T follicular helper cell (primary cell): ENCODE measurements around the gene NNMT.

ENCODE experiments used
- DNase-seq: peaks from one replicate; pipeline ENCODE4 v3.0.0-alpha.2; 2020; ENCODE audit warnings: low read depth

The NNMT gene

GRCh38 chr11:114263513-114264170 lies 32.6 kb upstream of the NNMT start:
- no peak for DNase-seq

- DNase-seq = no peak
Measured at GRCh38 chr11:114264381-114264780, 31.8 kb upstream of the NNMT start.

- no peak for DNase-seq
Measured at GRCh38 chr11:114265122-114265878, 30.9 kb upstream of the NNMT start.

- no peak for DNase-seq
Measured at GRCh38 chr11:114269498-114269897, 26.7 kb upstream of the NNMT start.

GRCh38 chr11:114270531-114271270 lies 25.5 kb upstream of the NNMT start:
- no peak for DNase-seq

- DNase-seq = no peak
Measured at GRCh38 chr11:114271316-114271715, 24.9 kb upstream of the NNMT start.

- no peak for DNase-seq
Measured at GRCh38 chr11:114272311-114272710, 23.9 kb upstream of the NNMT start.

GRCh38 chr11:114273071-114273470 lies 23.1 kb upstream of the NNMT start:
- DNase-seq = no peak

GRCh38 chr11:114273890-114274635 lies 22.1 kb upstream of the NNMT start:
- no peak for DNase-seq

- DNase-seq = no peak
Measured at GRCh38 chr11:114274637-114275036, 21.6 kb upstream of the NNMT start.

- no peak for DNase-seq
Measured at GRCh38 chr11:114275280-114275679, 20.9 kb upstream of the NNMT start.

GRCh38 chr11:114276077-114276476 lies 20.1 kb upstream of the NNMT start:
- DNase-seq = no peak

- DNase-seq = no peak
Measured at GRCh38 chr11:114277637-114278341, 18.4 kb upstream of the NNMT start.

GRCh38 chr11:114278342-114279065 lies 17.7 kb upstream of the NNMT start:
- no peak for DNase-seq

GRCh38 chr11:114279792-114280546 lies 16.2 kb upstream of the NNMT start:
- no peak for DNase-seq

GRCh38 chr11:114280696-114281095 lies 15.5 kb upstream of the NNMT start:
- DNase-seq = no peak

GRCh38 chr11:114281388-114281956 lies 14.7 kb upstream of the NNMT start:
- DNase-seq = no peak

GRCh38 chr11:114282488-114282887 lies 13.7 kb upstream of the NNMT start:
- no peak for DNase-seq

GRCh38 chr11:114283422-114283821 lies 12.8 kb upstream of the NNMT start:
- no peak for DNase-seq

- DNase-seq = no peak
Measured at GRCh38 chr11:114284021-114284420, 12.2 kb upstream of the NNMT start.
